C4-2B (cell line): ENCODE results near the gene IGFBPL1.

Experiments used
- H3K27ac ChIP-seq: fragments of 450-650 bp; 2 replicates; pipeline ENCODE4 v1.5.1; 2017
- CTCF ChIP-seq: fragments of 450-650 bp; conservative IDR thresholded peaks from 2 replicates; pipeline ENCODE4 v1.5.1; 2017; ENCODE audit warnings: mild to moderate bottlenecking
- ZFX ChIP-seq: fragments of 450-650 bp; IDR thresholded peaks from 2 replicates; pipeline ENCODE4 v1.6.1; 2017

Gene IGFBPL1

GRCh38 chr9:38362852-38363588, 61.2 kb downstream of the IGFBPL1 start:
- no peak overlapping the region for H3K27ac ChIP-seq
- TF ChIP-seq CTCF (peak; percentile 86), ZFX (no peak)

GRCh38 chr9:38361473-38361850, 62.8 kb downstream of the IGFBPL1 start:
- no peak overlapping the region for H3K27ac ChIP-seq
- TF ChIP-seq CTCF (no peak), ZFX (no peak)

- TF ChIP-seq ZFX = no peak
- no peak for TF ChIP-seq CTCF
- H3K27ac ChIP-seq = no peak overlapping the region
Observed at GRCh38 chr9:38360839-38361472, 63.3 kb downstream of the IGFBPL1 start.

- H3K27ac ChIP-seq = no peak overlapping the region
- TF ChIP-seq ZFX = no peak
- TF ChIP-seq CTCF = no peak
Observed at GRCh38 chr9:38359689-38360385, 64.4 kb downstream of the IGFBPL1 start.

GRCh38 chr9:38359297-38359653, 65.0 kb downstream of the IGFBPL1 start:
- no peak for TF ChIP-seq ZFX
- no peak for TF ChIP-seq CTCF
- no peak overlapping the region for H3K27ac ChIP-seq

GRCh38 chr9:38358390-38359296, 65.6 kb downstream of the IGFBPL1 start:
- H3K27ac ChIP-seq = no peak overlapping the region
- no peak for TF ChIP-seq ZFX
- TF ChIP-seq CTCF = no peak
